Body of pancreas (tissue), 4 donors: Measurements from ENCODE around the gene SLC32A1. TPM values are rescaled to one million over a fixed set of nuclear protein-coding genes. Genes with fewer than 3 reads are reported as not detected.

Experiments used
- ATAC-seq: fragments of 150-250 bp; one replicate; pipeline ENCODE4 v1.9.1; 2016
- DNase-seq, 4 donors: peaks; one replicate each; pipeline ENCODE4 v3.0.0-alpha.2; 2019
- H3K27ac ChIP-seq, 4 donors: fragments of 200-600 bp; sonication (generic); 1 replicate in 3 of 4; 2 replicates in 1 of 4; pipeline versions ENCODE4 v1.5.1 to v1.6.1; 2016 to 2019; ENCODE audit warnings: mild to moderate bottlenecking in 1 of 4, mixed read lengths in 1 of 4, moderate library complexity in 1 of 4
- H3K27me3 ChIP-seq, 2 donors: fragments of 200-600 bp; sonication (generic); one replicate each; pipeline ENCODE4 v1.6.0; 2016; ENCODE audit warnings: mild to moderate bottlenecking in 1 of 2
- H3K36me3 ChIP-seq, 2 donors: fragments of 200-600 bp; sonication (generic); replicated peaks in 1 of 2; 2 replicates each; pipeline ENCODE4 v1.5.1; 2016; ENCODE audit warnings: low read depth in 2 of 2; ENCODE audit not compliant: insufficient read depth in 1 of 2
- H3K4me1 ChIP-seq: fragments of 200-600 bp; sonication (generic); one replicate; pipeline ENCODE4 v1.6.0; 2016
- H3K4me3 ChIP-seq, 2 donors: fragments of 200-600 bp; sonication (generic); 1 replicate in 1 of 2; 2 replicates in 1 of 2; pipeline ENCODE4 v1.5.1; 2016 to 2019
- H3K9me3 ChIP-seq, 3 donors: fragments of 200-600 bp; sonication (generic); 1 replicate in 2 of 3; 2 replicates in 1 of 3; pipeline ENCODE4 v1.5.1; 2016
- POLR2A ChIP-seq, 3 donors: fragments of 450-650 bp; IDR thresholded peaks; one replicate each; pipeline ENCODE4 v1.6.1; 2016; ENCODE audit warnings: antibody characterized with exemption in 3 of 3, mild to moderate bottlenecking in 2 of 3
- WGBS, 2 donors: methylation state at CpG; one replicate each; pipeline ENCODE4 v1.1.5; 2017; 5-methylcytosine and 5-hydroxymethylcytosine counted together
- intact Hi-C: fragments of 100-400 bp; cut with DNase I; formaldehyde crosslinking; loops from one replicate; pipeline ENCODE4 v1.15.1; 2023
- total RNA-seq, 2 donors: library from RNA; depleted of rRNA; stranded (reverse); fragments of >200 nt; gene quantifications; one replicate each; pipeline ENCODE4 v1.1.0, GENCODE V29; 2016
- TF ChIP-seq, protein P1 (sequence below), 7 experiments: fragments of 450-650 bp in 4 of 7; fragments of 200-600 bp in 3 of 7; sonication (generic) in 3 of 7; IDR thresholded peaks; one replicate each; pipeline ENCODE4 v1.5.1; 2016 to 2019; ENCODE audit warnings: antibody characterized with exemption in 7 of 7

The SLC32A1 gene
- total RNA-seq, 2 donors from 2014 or later, result not detected

DNA sequence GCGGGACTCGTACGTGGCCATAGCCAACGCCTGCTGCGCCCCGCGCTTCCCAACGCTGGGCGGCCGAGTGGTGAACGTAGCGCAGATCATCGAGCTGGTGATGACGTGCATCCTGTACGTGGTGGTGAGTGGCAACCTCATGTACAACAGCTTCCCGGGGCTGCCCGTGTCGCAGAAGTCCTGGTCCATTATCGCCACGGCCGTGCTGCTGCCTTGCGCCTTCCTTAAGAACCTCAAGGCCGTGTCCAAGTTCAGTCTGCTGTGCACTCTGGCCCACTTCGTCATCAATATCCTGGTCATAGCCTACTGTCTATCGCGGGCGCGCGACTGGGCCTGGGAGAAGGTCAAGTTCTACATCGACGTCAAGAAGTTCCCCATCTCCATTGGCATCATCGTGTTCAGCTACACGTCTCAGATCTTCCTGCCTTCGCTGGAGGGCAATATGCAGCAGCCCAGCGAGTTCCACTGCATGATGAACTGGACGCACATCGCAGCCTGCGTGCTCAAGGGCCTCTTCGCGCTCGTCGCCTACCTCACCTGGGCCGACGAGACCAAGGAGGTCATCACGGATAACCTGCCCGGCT lies 3.4 kb downstream of the SLC32A1 start:
- H3K36me3 ChIP-seq, result no peaks in the 10 kb centered on the region
- TF ChIP-seq POLR2A (IDR thresholded peaks at IDR 0.05), result no peak
- TF ChIP-seq, protein P1, sequence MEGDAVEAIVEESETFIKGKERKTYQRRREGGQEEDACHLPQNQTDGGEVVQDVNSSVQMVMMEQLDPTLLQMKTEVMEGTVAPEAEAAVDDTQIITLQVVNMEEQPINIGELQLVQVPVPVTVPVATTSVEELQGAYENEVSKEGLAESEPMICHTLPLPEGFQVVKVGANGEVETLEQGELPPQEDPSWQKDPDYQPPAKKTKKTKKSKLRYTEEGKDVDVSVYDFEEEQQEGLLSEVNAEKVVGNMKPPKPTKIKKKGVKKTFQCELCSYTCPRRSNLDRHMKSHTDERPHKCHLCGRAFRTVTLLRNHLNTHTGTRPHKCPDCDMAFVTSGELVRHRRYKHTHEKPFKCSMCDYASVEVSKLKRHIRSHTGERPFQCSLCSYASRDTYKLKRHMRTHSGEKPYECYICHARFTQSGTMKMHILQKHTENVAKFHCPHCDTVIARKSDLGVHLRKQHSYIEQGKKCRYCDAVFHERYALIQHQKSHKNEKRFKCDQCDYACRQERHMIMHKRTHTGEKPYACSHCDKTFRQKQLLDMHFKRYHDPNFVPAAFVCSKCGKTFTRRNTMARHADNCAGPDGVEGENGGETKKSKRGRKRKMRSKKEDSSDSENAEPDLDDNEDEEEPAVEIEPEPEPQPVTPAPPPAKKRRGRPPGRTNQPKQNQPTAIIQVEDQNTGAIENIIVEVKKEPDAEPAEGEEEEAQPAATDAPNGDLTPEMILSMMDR (IDR thresholded peaks at IDR 0.05), result no peak
- no peak overlapping the region for H3K4me3 ChIP-seq
- peaks cover 0 to 78% of the 10 kb centered on the region in 2 donors for H3K27me3 ChIP-seq
- peaks cover 30% of the 10 kb centered on the region for H3K4me1 ChIP-seq
- no peak overlapping the region for H3K27ac ChIP-seq
- 4 to 6% methylated on average over 30 to 44 of the region's 46 CpGs for WGBS, 2 donors
- intact Hi-C loops, result no loop called here
- no peak for ATAC-seq
- no peak for DNase-seq
- no peaks in the 10 kb centered on the region for H3K9me3 ChIP-seq

- 3 to 6% methylated on average over 9 to 56 of the region's 56 CpGs for WGBS, 2 donors
- H3K9me3 ChIP-seq, result no peaks in the 10 kb centered on the region
- H3K27me3 ChIP-seq, result peaks cover 0 to 76% of the 10 kb centered on the region in 2 donors
- no peak overlapping the region for H3K4me3 ChIP-seq
- ATAC-seq (no peak), DNase-seq (no peak)
- H3K27ac ChIP-seq, result no peak overlapping the region
- no peaks in the 10 kb centered on the region for H3K36me3 ChIP-seq
- peaks cover 30% of the 10 kb centered on the region for H3K4me1 ChIP-seq
- intact Hi-C loops, result no loop called here
- TF ChIP-seq, protein P1 (IDR thresholded peaks at IDR 0.05), result no peak
- no peak for TF ChIP-seq POLR2A (IDR thresholded peaks at IDR 0.05)
Measured at GRCh38 chr20:38728191-38728781, 4.0 kb downstream of the SLC32A1 start.

- Histone ChIP-seq H3K4me1 (peaks cover 23% of the 10 kb centered on the region), H3K9me3 (no peaks in the 10 kb centered on the region), H3K36me3 (no peaks in the 10 kb centered on the region), H3K27ac (no peak overlapping the region), H3K27me3 (peaks cover 0 to 72% of the 10 kb centered on the region in 2 donors), H3K4me3 (no peak overlapping the region)
- ATAC-seq (no peak), DNase-seq (no peak)
- no peak for TF ChIP-seq POLR2A (IDR thresholded peaks at IDR 0.05)
- TF ChIP-seq, protein P1 (IDR thresholded peaks at IDR 0.05), result no peak
- WGBS, 2 donors, result 2 to 3% methylated on average over 39 to 41 of the region's 41 CpGs
- intact Hi-C loops, result no loop called here
Measured at GRCh38 chr20:38728911-38729642, 4.8 kb downstream of the SLC32A1 start.

DNA sequence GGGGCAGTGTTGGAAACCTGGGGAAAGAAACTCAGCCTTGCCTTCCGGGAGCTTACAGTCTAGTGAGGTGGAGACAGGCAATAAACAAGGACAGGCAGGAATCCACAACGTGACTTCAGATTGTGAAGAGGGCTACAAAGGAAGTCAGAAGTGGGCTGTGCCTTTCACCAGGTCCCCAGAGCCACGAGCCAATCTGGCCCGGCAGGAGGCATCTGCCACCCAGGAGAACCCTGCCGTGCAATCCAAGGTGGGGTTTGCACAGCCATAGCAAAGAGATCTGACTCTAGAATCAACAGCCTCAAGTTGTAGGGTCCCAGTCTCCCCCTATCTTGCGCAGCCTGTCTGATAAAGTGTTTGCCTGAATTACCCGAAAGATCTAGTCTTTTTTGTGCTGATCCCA lies 5.5 kb downstream of the SLC32A1 start:
- Histone ChIP-seq H3K36me3 (no peaks in the 10 kb centered on the region), H3K4me1 (peaks cover 16% of the 10 kb centered on the region), H3K27me3 (peaks cover 0 to 67% of the 10 kb centered on the region in 2 donors), H3K27ac (no peak overlapping the region), H3K9me3 (no peaks in the 10 kb centered on the region), H3K4me3 (no peak overlapping the region)
- no peak for ATAC-seq
- TF ChIP-seq, protein P1 (IDR thresholded peaks at IDR 0.05), result no peak
- DNase-seq, result no peak
- intact Hi-C loops, result no loop called here
- 6 to 20% methylated on average over 4 to 7 of the region's 7 CpGs for WGBS, 2 donors
